Activated T-cell treated with anti-CD3 and anti-CD28 coated beads for 4 hours (primary cell): ENCODE measurements around the gene NAXD.
"Not testable (repeated sequence)": the region's sequence is repeated elsewhere in the genome, so short reads cannot be mapped to it uniquely, and the experiment has no call there.

Experiments
- DNase-seq: peaks from one replicate; pipeline ENCODE4 v3.0.0-alpha.2; 2020

The NAXD gene

GRCh38 chr13:110646442-110647364, 31.4 kb downstream of the NAXD start:
- DNase-seq = no peak

- no peak for DNase-seq
These were observed 32.0 kb downstream of the NAXD start for GRCh38 chr13:110647365-110647737.

- DNase-seq = no peak
These were observed 32.9 kb downstream of the NAXD start for GRCh38 chr13:110648146-110648819.

GRCh38 chr13:110648848-110649421, 33.6 kb downstream of the NAXD start:
- DNase-seq = no peak

- no peak for DNase-seq
These were observed 34.2 kb downstream of the NAXD start for GRCh38 chr13:110649551-110649950.

- DNase-seq = no peak
These were observed 35.1 kb downstream of the NAXD start for GRCh38 chr13:110650436-110650835.

- no peak for DNase-seq
These were observed 35.9 kb downstream of the NAXD start for GRCh38 chr13:110651271-110651670.

- DNase-seq = no peak
These were observed 36.4 kb downstream of the NAXD start for GRCh38 chr13:110651726-110652230.

GRCh38 chr13:110652231-110652730, 36.9 kb downstream of the NAXD start:
- no peak for DNase-seq

GRCh38 chr13:110652764-110653163, 37.4 kb downstream of the NAXD start:
- DNase-seq = no peak

GRCh38 chr13:110653271-110653670, 37.9 kb downstream of the NAXD start:
- no peak for DNase-seq

- no peak for DNase-seq
These were observed 38.5 kb downstream of the NAXD start for GRCh38 chr13:110653851-110654250.

GRCh38 chr13:110657196-110657595, 41.9 kb downstream of the NAXD start:
- no peak for DNase-seq

- DNase-seq = not testable (repeated sequence)
These were observed 43.0 kb downstream of the NAXD start for GRCh38 chr13:110658218-110658911.

- DNase-seq = no peak
These were observed 45.9 kb downstream of the NAXD start for GRCh38 chr13:110661256-110661655.

- DNase-seq = no peak
These were observed 46.7 kb downstream of the NAXD start for GRCh38 chr13:110662091-110662490.

- no peak for DNase-seq
These were observed 47.6 kb downstream of the NAXD start for GRCh38 chr13:110662777-110663443.

GRCh38 chr13:110663491-110663890, 48.1 kb downstream of the NAXD start:
- no peak for DNase-seq

GRCh38 chr13:110664041-110664440, 48.7 kb downstream of the NAXD start:
- no peak for DNase-seq

GRCh38 chr13:110664673-110665072, 49.3 kb downstream of the NAXD start:
- DNase-seq = no peak

GRCh38 chr13:110665491-110666254, 50.3 kb downstream of the NAXD start:
- no peak for DNase-seq

- no peak for DNase-seq
These were observed 50.8 kb downstream of the NAXD start for GRCh38 chr13:110666255-110666533.
